ENCODE measurements around the gene MPRIP.
"Not testable (repeated sequence)": the region's sequence is repeated elsewhere in the genome, so short reads cannot be mapped to it uniquely, and the experiment has no call there.

The MPRIP gene

GRCh38 chr17:17153709-17154108 lies 111.5 kb downstream of the MPRIP start:
- H3K36me3 ChIP-seq (ENCODE audit: control insufficient read depth, insufficient read depth, low read length) = peaks cover 88% of the 10 kb centered on the region
- no peaks in the 10 kb centered on the region for H3K27me3 ChIP-seq (ENCODE audit: control insufficient read depth, insufficient read depth, low read length)
- H3K4me1 ChIP-seq (ENCODE audit: control insufficient read depth, insufficient read depth, low read length) = no peaks in the 10 kb centered on the region
- no peaks in the 10 kb centered on the region for H3K9me3 ChIP-seq (ENCODE audit: control insufficient read depth, insufficient read depth, low read depth, low read length)
- H3K27ac ChIP-seq (ENCODE audit: low read depth, low read length) = no peak overlapping the region
- H3K4me3 ChIP-seq (ENCODE audit: low read depth, low read length) = no peak overlapping the region
- no peak overlapping the region for H3K9ac ChIP-seq (ENCODE audit: low read length)

- H3K9ac ChIP-seq (ENCODE audit: low read length) = no peak overlapping the region
- H3K4me3 ChIP-seq (ENCODE audit: low read depth, low read length) = no peak overlapping the region
- H3K27me3 ChIP-seq (ENCODE audit: control insufficient read depth, insufficient read depth, low read length) = no peaks in the 10 kb centered on the region
- peaks cover 93% of the 10 kb centered on the region for H3K36me3 ChIP-seq (ENCODE audit: control insufficient read depth, insufficient read depth, low read length)
- no peaks in the 10 kb centered on the region for H3K4me1 ChIP-seq (ENCODE audit: control insufficient read depth, insufficient read depth, low read length)
- no peaks in the 10 kb centered on the region for H3K9me3 ChIP-seq (ENCODE audit: control insufficient read depth, insufficient read depth, low read depth, low read length)
- H3K27ac ChIP-seq (ENCODE audit: low read depth, low read length) = no peak overlapping the region
These were observed 112.3 kb downstream of the MPRIP start for GRCh38 chr17:17154556-17154955.

- Histone ChIP-seq H3K27me3 (ENCODE audit: control insufficient read depth, insufficient read depth, low read length) (no peaks in the 10 kb centered on the region), H3K9me3 (ENCODE audit: control insufficient read depth, insufficient read depth, low read depth, low read length) (no peaks in the 10 kb centered on the region), H3K9ac (ENCODE audit: low read length) (no peak overlapping the region), H3K27ac (ENCODE audit: low read depth, low read length) (no peak overlapping the region), H3K4me1 (ENCODE audit: control insufficient read depth, insufficient read depth, low read length) (no peaks in the 10 kb centered on the region), H3K4me3 (ENCODE audit: low read depth, low read length) (no peak overlapping the region), H3K36me3 (ENCODE audit: control insufficient read depth, insufficient read depth, low read length) (peaks cover 94% of the 10 kb centered on the region)
These were observed 112.7 kb downstream of the MPRIP start for GRCh38 chr17:17154981-17155380.

GRCh38 chr17:17155568-17155967 lies 113.3 kb downstream of the MPRIP start:
- Histone ChIP-seq H3K4me1 (ENCODE audit: control insufficient read depth, insufficient read depth, low read length) (no peaks in the 10 kb centered on the region), H3K27ac (ENCODE audit: low read depth, low read length) (no peak overlapping the region), H3K4me3 (ENCODE audit: low read depth, low read length) (no peak overlapping the region)

GRCh38 chr17:17156107-17156506 lies 113.8 kb downstream of the MPRIP start:
- Histone ChIP-seq H3K27ac (ENCODE audit: low read depth, low read length) (no peak overlapping the region), H3K36me3 (ENCODE audit: control insufficient read depth, insufficient read depth, low read length) (peaks cover 94% of the 10 kb centered on the region), H3K9ac (ENCODE audit: low read length) (no peak overlapping the region), H3K4me1 (ENCODE audit: control insufficient read depth, insufficient read depth, low read length) (no peaks in the 10 kb centered on the region), H3K4me3 (ENCODE audit: low read depth, low read length) (no peak overlapping the region), H3K9me3 (ENCODE audit: control insufficient read depth, insufficient read depth, low read depth, low read length) (no peaks in the 10 kb centered on the region), H3K27me3 (ENCODE audit: control insufficient read depth, insufficient read depth, low read length) (no peaks in the 10 kb centered on the region)

More at GRCh38 chr17:17155568-17155967, 113.3 kb downstream of the MPRIP start:
- Histone ChIP-seq H3K36me3 (ENCODE audit: control insufficient read depth, insufficient read depth, low read length) (peaks cover 93% of the 10 kb centered on the region), H3K27me3 (ENCODE audit: control insufficient read depth, insufficient read depth, low read length) (no peaks in the 10 kb centered on the region), H3K9ac (ENCODE audit: low read length) (no peak overlapping the region), H3K9me3 (ENCODE audit: control insufficient read depth, insufficient read depth, low read depth, low read length) (no peaks in the 10 kb centered on the region)

GRCh38 chr17:17156511-17156910 lies 114.3 kb downstream of the MPRIP start:
- Histone ChIP-seq H3K27ac (ENCODE audit: low read depth, low read length) (no peak overlapping the region), H3K9me3 (ENCODE audit: control insufficient read depth, insufficient read depth, low read depth, low read length) (no peaks in the 10 kb centered on the region), H3K36me3 (ENCODE audit: control insufficient read depth, insufficient read depth, low read length) (peaks cover 94% of the 10 kb centered on the region), H3K9ac (ENCODE audit: low read length) (no peak overlapping the region), H3K4me1 (ENCODE audit: control insufficient read depth, insufficient read depth, low read length) (no peaks in the 10 kb centered on the region), H3K27me3 (ENCODE audit: control insufficient read depth, insufficient read depth, low read length) (no peaks in the 10 kb centered on the region), H3K4me3 (ENCODE audit: low read depth, low read length) (no peak overlapping the region)

- no peak overlapping the region for H3K4me3 ChIP-seq (ENCODE audit: low read depth, low read length)
- peaks cover 94% of the 10 kb centered on the region for H3K36me3 ChIP-seq (ENCODE audit: control insufficient read depth, insufficient read depth, low read length)
- no peaks in the 10 kb centered on the region for H3K9me3 ChIP-seq (ENCODE audit: control insufficient read depth, insufficient read depth, low read depth, low read length)
- no peaks in the 10 kb centered on the region for H3K4me1 ChIP-seq (ENCODE audit: control insufficient read depth, insufficient read depth, low read length)
- no peak overlapping the region for H3K27ac ChIP-seq (ENCODE audit: low read depth, low read length)
- no peaks in the 10 kb centered on the region for H3K27me3 ChIP-seq (ENCODE audit: control insufficient read depth, insufficient read depth, low read length)
- H3K9ac ChIP-seq (ENCODE audit: low read length) = no peak overlapping the region
These were observed 114.8 kb downstream of the MPRIP start for GRCh38 chr17:17157041-17157440.

GRCh38 chr17:17158506-17158905 lies 116.2 kb downstream of the MPRIP start:
- H3K4me1 ChIP-seq (ENCODE audit: control insufficient read depth, insufficient read depth, low read length); H3K27ac ChIP-seq (ENCODE audit: low read depth, low read length); H3K4me3 ChIP-seq (ENCODE audit: low read depth, low read length); H3K27me3 ChIP-seq (ENCODE audit: control insufficient read depth, insufficient read depth, low read length); H3K9me3 ChIP-seq (ENCODE audit: control insufficient read depth, insufficient read depth, low read depth, low read length); H3K9ac ChIP-seq (ENCODE audit: low read length): not testable (repeated sequence)
- peaks cover 94% of the 10 kb centered on the region for H3K36me3 ChIP-seq (ENCODE audit: control insufficient read depth, insufficient read depth, low read length)

- Histone ChIP-seq H3K4me1 (ENCODE audit: control insufficient read depth, insufficient read depth, low read length) (no peaks in the 10 kb centered on the region), H3K27me3 (ENCODE audit: control insufficient read depth, insufficient read depth, low read length) (no peaks in the 10 kb centered on the region), H3K4me3 (ENCODE audit: low read depth, low read length) (no peak overlapping the region), H3K9ac (ENCODE audit: low read length) (no peak overlapping the region), H3K27ac (ENCODE audit: low read depth, low read length) (no peak overlapping the region), H3K9me3 (ENCODE audit: control insufficient read depth, insufficient read depth, low read depth, low read length) (no peaks in the 10 kb centered on the region), H3K36me3 (ENCODE audit: control insufficient read depth, insufficient read depth, low read length) (peaks cover 94% of the 10 kb centered on the region)
These were observed 117.3 kb downstream of the MPRIP start for GRCh38 chr17:17159571-17159970.

GRCh38 chr17:17161121-17161520 lies 118.9 kb downstream of the MPRIP start:
- Histone ChIP-seq H3K27me3 (ENCODE audit: control insufficient read depth, insufficient read depth, low read length) (no peaks in the 10 kb centered on the region), H3K27ac (ENCODE audit: low read depth, low read length) (no peak overlapping the region), H3K4me1 (ENCODE audit: control insufficient read depth, insufficient read depth, low read length) (no peaks in the 10 kb centered on the region), H3K9me3 (ENCODE audit: control insufficient read depth, insufficient read depth, low read depth, low read length) (no peaks in the 10 kb centered on the region), H3K9ac (ENCODE audit: low read length) (no peak overlapping the region), H3K4me3 (ENCODE audit: low read depth, low read length) (no peak overlapping the region), H3K36me3 (ENCODE audit: control insufficient read depth, insufficient read depth, low read length) (peaks cover 94% of the 10 kb centered on the region)

GRCh38 chr17:17161759-17162158 lies 119.5 kb downstream of the MPRIP start:
- no peaks in the 10 kb centered on the region for H3K9me3 ChIP-seq (ENCODE audit: control insufficient read depth, insufficient read depth, low read depth, low read length)
- H3K4me1 ChIP-seq (ENCODE audit: control insufficient read depth, insufficient read depth, low read length) = no peaks in the 10 kb centered on the region
- H3K27me3 ChIP-seq (ENCODE audit: control insufficient read depth, insufficient read depth, low read length) = no peaks in the 10 kb centered on the region
- H3K4me3 ChIP-seq (ENCODE audit: low read depth, low read length) = no peak overlapping the region
- H3K9ac ChIP-seq (ENCODE audit: low read length) = no peak overlapping the region
- H3K27ac ChIP-seq (ENCODE audit: low read depth, low read length) = no peak overlapping the region
- peaks cover 94% of the 10 kb centered on the region for H3K36me3 ChIP-seq (ENCODE audit: control insufficient read depth, insufficient read depth, low read length)

- no peak overlapping the region for H3K27ac ChIP-seq (ENCODE audit: low read depth, low read length)
- H3K4me1 ChIP-seq (ENCODE audit: control insufficient read depth, insufficient read depth, low read length) = no peaks in the 10 kb centered on the region
- H3K36me3 ChIP-seq (ENCODE audit: control insufficient read depth, insufficient read depth, low read length) = peaks cover 98% of the 10 kb centered on the region
- no peaks in the 10 kb centered on the region for H3K27me3 ChIP-seq (ENCODE audit: control insufficient read depth, insufficient read depth, low read length)
- H3K9me3 ChIP-seq (ENCODE audit: control insufficient read depth, insufficient read depth, low read depth, low read length) = no peaks in the 10 kb centered on the region
- H3K9ac ChIP-seq (ENCODE audit: low read length) = no peak overlapping the region
- H3K4me3 ChIP-seq (ENCODE audit: low read depth, low read length) = no peak overlapping the region
These were observed 121.9 kb downstream of the MPRIP start for GRCh38 chr17:17164156-17164555.

Measured in HUES6 (cell line).